HFFc6 (cell line): ENCODE measurements around the gene ACTL7A. TPM values are rescaled to one million over a fixed set of nuclear protein-coding genes. Genes with fewer than 3 reads are reported as not detected.
"Not testable (repeated sequence)": the region's sequence is repeated elsewhere in the genome, so short reads cannot be mapped to it uniquely, and the experiment has no call there.

Experiments
- DNase-seq: peaks from one replicate; pipeline ENCODE4 v3.0.0-alpha.2; 2018
- H3K27ac Mint-ChIP-seq: 2 replicates; pipeline ENCODE4 v1.8.0; 2020; ENCODE audit warnings: mild to moderate bottlenecking, mixed read lengths
- H3K27me3 Mint-ChIP-seq: 2 replicates; pipeline ENCODE4 v1.8.0; 2021; ENCODE audit warnings: mild to moderate bottlenecking, moderate library complexity, mixed read lengths; ENCODE audit not compliant: insufficient read depth
- H3K36me3 Mint-ChIP-seq: 2 replicates; pipeline ENCODE4 v1.8.0; 2021; ENCODE audit warnings: low read depth, mixed read lengths
- H3K4me1 Mint-ChIP-seq: 2 replicates; pipeline ENCODE4 v1.8.0; 2020; ENCODE audit warnings: low read depth, mixed read lengths
- H3K4me3 Mint-ChIP-seq: 2 replicates; pipeline ENCODE4 v1.8.0; 2020; ENCODE audit warnings: mild to moderate bottlenecking, moderate library complexity, mixed read lengths
- H3K9me3 Mint-ChIP-seq: 2 replicates; pipeline ENCODE4 v1.8.0; 2020; ENCODE audit warnings: mild to moderate bottlenecking, mixed read lengths
- CTCF ChIP-seq: fragments of 200-600 bp; sonication (generic); IDR thresholded peaks from 2 replicates; pipeline ENCODE4 v1.5.0; 2021; ENCODE audit warnings: antibody characterized with exemption, mild to moderate bottlenecking
- total RNA-seq, 6 experiments: library from RNA; stranded (reverse); fragmentation: NEBNext Ultra II Directional; extraction: Animal tissue kit (Norgen Biotek cat#: 25700); gene quantifications; 2 replicates in 1 of 6; 3 replicates in 5 of 6; pipeline ENCODE4 v1.2.3, GENCODE V29; 2021

The ACTL7A gene
- total RNA-seq, 6 experiments from 2014 or later = not detected

DNA sequence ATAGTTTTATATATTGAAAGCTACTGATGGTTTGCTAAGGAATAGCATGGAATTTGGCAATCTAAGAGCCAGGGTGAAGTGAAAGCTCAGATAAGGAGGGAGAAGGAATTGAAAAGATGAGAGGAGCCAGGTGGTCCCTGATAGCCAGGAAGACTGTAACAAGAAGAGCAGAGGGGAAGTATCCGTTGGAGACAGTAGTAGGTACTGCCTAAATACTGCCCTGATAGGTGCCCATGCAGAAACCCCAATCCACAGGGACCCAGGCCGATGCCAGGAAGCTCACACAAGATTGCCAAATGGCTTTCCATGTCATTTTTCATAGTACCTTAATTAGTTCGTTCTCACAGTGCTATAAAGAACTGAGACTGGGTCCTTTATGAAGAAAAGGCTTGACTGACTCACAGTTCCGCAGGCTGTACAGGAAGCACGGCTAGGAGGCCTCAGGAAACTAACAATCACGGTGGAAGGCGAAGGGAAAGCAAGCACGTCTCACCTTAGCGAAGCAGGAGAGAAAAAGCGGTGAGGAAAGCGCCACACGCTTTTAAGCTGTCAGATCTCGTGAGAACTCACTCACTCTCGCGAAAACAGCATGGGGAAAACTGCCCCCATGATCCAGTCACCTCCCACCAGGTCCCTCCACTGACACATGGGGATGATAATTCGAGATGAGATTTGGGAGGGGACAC is 19.3 kb upstream of the ACTL7A start:
- H3K36me3 Mint-ChIP-seq = no peaks in the 10 kb centered on the region
- H3K4me1 Mint-ChIP-seq = peaks cover 2% of the 10 kb centered on the region; the same call in 1 of the 2 replicates
- H3K27me3 Mint-ChIP-seq = peaks cover 6% of the 10 kb centered on the region
- no peak for TF ChIP-seq CTCF
- no peak for DNase-seq
- H3K9me3 Mint-ChIP-seq = no peaks in the 10 kb centered on the region
- no peak overlapping the region for H3K4me3 Mint-ChIP-seq
- H3K27ac Mint-ChIP-seq = no peak overlapping the region

DNA sequence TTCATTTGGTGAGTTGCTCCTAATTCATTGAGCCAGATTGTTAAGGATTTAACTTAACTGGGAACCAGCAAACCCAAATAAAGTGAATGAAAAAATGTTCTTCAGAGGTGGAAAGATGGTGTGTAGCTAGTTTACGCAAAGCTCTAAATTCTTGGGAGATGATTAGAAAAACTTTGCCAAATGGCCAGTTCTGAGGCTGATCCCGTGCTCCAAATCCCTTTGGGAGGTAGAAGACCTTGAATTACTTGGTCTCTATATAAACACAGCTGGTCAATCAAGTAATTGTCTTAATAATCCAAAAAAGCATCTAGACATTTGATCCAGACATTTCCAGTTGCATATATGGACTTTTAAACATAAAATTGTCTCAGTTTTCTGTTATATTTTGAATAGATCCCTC is 17.7 kb upstream of the ACTL7A start:
- peaks cover 4% of the 10 kb centered on the region for H3K27me3 Mint-ChIP-seq
- H3K27ac Mint-ChIP-seq = no peak overlapping the region
- no peaks in the 10 kb centered on the region for H3K4me1 Mint-ChIP-seq
- H3K36me3 Mint-ChIP-seq = no peaks in the 10 kb centered on the region
- H3K9me3 Mint-ChIP-seq = no peaks in the 10 kb centered on the region
- TF ChIP-seq CTCF = no peak
- H3K4me3 Mint-ChIP-seq = no peak overlapping the region
- DNase-seq = no peak

DNA sequence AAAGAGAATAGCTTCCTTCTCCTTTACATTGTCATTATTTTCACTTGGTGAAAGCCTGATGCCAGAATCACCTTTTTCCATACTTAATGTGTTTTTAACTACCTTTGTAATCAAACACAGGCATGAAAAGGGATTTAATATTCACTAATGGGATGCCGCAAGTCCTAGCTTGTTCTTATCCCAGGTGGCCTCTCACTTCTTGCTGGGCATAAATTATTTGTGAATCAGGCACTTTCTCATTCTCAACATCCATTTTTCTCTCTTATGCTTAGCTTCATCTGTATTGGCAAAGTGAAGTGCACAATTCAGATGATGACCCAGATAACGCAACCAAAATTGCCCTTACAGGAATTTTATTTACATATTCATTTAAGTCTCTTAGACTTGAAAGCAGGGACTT is 17.2 kb upstream of the ACTL7A start:
- no peak for TF ChIP-seq CTCF
- no peaks in the 10 kb centered on the region for H3K4me1 Mint-ChIP-seq
- H3K36me3 Mint-ChIP-seq = no peaks in the 10 kb centered on the region
- H3K27ac Mint-ChIP-seq = no peak overlapping the region
- no peaks in the 10 kb centered on the region for H3K9me3 Mint-ChIP-seq
- H3K27me3 Mint-ChIP-seq = peaks cover 3% of the 10 kb centered on the region
- DNase-seq = no peak
- no peak overlapping the region for H3K4me3 Mint-ChIP-seq

DNA sequence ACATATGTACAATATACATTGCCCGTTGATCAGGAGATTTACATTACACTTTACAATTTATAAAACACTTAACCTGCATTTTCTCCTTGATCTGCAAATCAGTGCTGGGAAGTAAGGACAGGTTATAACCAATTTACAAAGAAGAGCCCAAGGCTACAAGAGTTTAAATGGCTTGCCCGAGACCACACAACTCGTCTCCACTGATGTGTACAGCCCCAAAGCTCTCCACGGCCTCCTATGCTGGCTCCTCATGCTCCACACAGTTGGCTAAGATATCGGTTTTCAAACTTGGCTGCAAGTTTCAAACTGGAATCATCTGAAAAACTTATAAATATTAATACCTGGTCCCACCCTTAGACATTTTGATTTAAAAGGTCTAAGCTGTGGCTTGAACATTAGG is 16.6 kb upstream of the ACTL7A start:
- Mint-ChIP-seq H3K4me1 (no peaks in the 10 kb centered on the region), H3K9me3 (no peaks in the 10 kb centered on the region), H3K4me3 (no peak overlapping the region), H3K27me3 (peaks cover 3% of the 10 kb centered on the region), H3K36me3 (no peaks in the 10 kb centered on the region), H3K27ac (no peak overlapping the region)
- no peak for TF ChIP-seq CTCF
- DNase-seq = no peak

GRCh38 chr9:108845947-108846346 is 16.1 kb upstream of the ACTL7A start:
- no peak overlapping the region for H3K27ac Mint-ChIP-seq
- H3K36me3 Mint-ChIP-seq = no peaks in the 10 kb centered on the region
- no peak for DNase-seq
- no peaks in the 10 kb centered on the region for H3K4me1 Mint-ChIP-seq
- H3K9me3 Mint-ChIP-seq = no peaks in the 10 kb centered on the region
- H3K27me3 Mint-ChIP-seq = peaks cover 3% of the 10 kb centered on the region
- no peak overlapping the region for H3K4me3 Mint-ChIP-seq
- TF ChIP-seq CTCF = no peak

DNA sequence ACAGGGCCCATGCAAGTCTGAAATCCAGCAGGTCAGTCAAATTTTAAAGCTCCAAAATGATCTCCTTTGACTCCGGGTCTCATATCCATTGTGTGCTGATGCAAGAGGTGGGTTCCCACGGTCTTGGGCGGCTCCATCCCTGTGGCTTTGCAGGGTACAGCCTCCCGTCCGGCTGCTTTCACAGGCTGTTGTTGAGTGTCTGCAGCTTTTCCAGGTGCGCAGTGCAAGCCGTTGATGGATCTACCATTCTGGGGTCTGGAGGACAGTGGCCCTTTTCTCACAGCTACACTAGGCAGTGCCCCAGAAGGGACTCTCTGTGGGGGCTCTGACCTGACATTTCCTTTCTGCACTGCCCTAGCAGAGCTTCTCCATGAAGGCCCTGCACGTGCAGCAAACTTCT is 13.8 kb upstream of the ACTL7A start:
- not testable (repeated sequence) for H3K4me3 Mint-ChIP-seq, DNase-seq, H3K36me3 Mint-ChIP-seq, H3K9me3 Mint-ChIP-seq, H3K4me1 Mint-ChIP-seq, H3K27ac Mint-ChIP-seq, H3K27me3 Mint-ChIP-seq
